Memory B cell (primary cell): Measurements from ENCODE around the gene PPM1L.

Experiments
- ATAC-seq: fragments of 150-1000 bp; cut with Tn5 transposase; 2 replicates; pipeline ENCODE4 v1.10.0; 2021; ENCODE audit warnings: low read depth, mild to moderate bottlenecking, moderate library complexity
- DNase-seq, 2 donors: peaks; one replicate each; pipeline ENCODE4 v3.0.0; 2022; ENCODE audit warnings: low spot score in 2 of 2
- H3K27ac Mint-ChIP-seq: one replicate; pipeline ENCODE4 v1.8.0; 2022; ENCODE audit warnings: mild to moderate bottlenecking, moderate library complexity, mixed read lengths
- H3K27me3 Mint-ChIP-seq: one replicate; pipeline ENCODE4 v1.8.0; 2022; ENCODE audit warnings: mixed read lengths
- H3K36me3 Mint-ChIP-seq: one replicate; pipeline ENCODE4 v1.8.0; 2022; ENCODE audit warnings: mild to moderate bottlenecking, mixed read lengths
- H3K4me1 Mint-ChIP-seq: one replicate; pipeline ENCODE4 v1.8.0; 2022; ENCODE audit warnings: mixed read lengths
- H3K4me3 Mint-ChIP-seq: one replicate; pipeline ENCODE4 v1.8.0; 2022; ENCODE audit warnings: mild to moderate bottlenecking, moderate library complexity, mixed read lengths
- H3K9me3 Mint-ChIP-seq: one replicate; pipeline ENCODE4 v1.8.0; 2022; ENCODE audit warnings: mixed read lengths

PPM1L gene

GRCh38 chr3:160924776-160925175 is 168.7 kb downstream of the PPM1L start:
- Mint-ChIP-seq H3K27ac (no peak overlapping the region), H3K27me3 (no peaks in the 10 kb centered on the region), H3K9me3 (no peaks in the 10 kb centered on the region), H3K4me3 (no peak overlapping the region), H3K36me3 (no peaks in the 10 kb centered on the region), H3K4me1 (peaks cover 1% of the 10 kb centered on the region)
- DNase-seq = no peak
- no peak for ATAC-seq

GRCh38 chr3:160927620-160928019 is 171.6 kb downstream of the PPM1L start:
- Mint-ChIP-seq H3K4me3 (no peak overlapping the region), H3K4me1 (peaks cover 3% of the 10 kb centered on the region), H3K27ac (no peak overlapping the region), H3K36me3 (no peaks in the 10 kb centered on the region), H3K9me3 (no peaks in the 10 kb centered on the region), H3K27me3 (no peaks in the 10 kb centered on the region)
- no peak for DNase-seq
- ATAC-seq = no peak

GRCh38 chr3:160928183-160928726 is 172.2 kb downstream of the PPM1L start:
- H3K27ac Mint-ChIP-seq = no peak overlapping the region
- H3K4me3 Mint-ChIP-seq = no peak overlapping the region
- H3K36me3 Mint-ChIP-seq = no peaks in the 10 kb centered on the region
- ATAC-seq (no peak), DNase-seq (no peak)
- no peaks in the 10 kb centered on the region for H3K9me3 Mint-ChIP-seq
- H3K4me1 Mint-ChIP-seq = peaks cover 3% of the 10 kb centered on the region
- H3K27me3 Mint-ChIP-seq = no peaks in the 10 kb centered on the region

GRCh38 chr3:160929595-160929994 is 173.6 kb downstream of the PPM1L start:
- no peaks in the 10 kb centered on the region for H3K27me3 Mint-ChIP-seq
- no peak for DNase-seq

GRCh38 chr3:160931474-160931873 is 175.4 kb downstream of the PPM1L start:
- no peak for DNase-seq
- H3K27ac Mint-ChIP-seq = no peak overlapping the region
- H3K27me3 Mint-ChIP-seq = peaks cover 2% of the 10 kb centered on the region
- ATAC-seq = no peak
- H3K4me1 Mint-ChIP-seq = peaks cover 5% of the 10 kb centered on the region
- H3K9me3 Mint-ChIP-seq = no peaks in the 10 kb centered on the region
- no peaks in the 10 kb centered on the region for H3K36me3 Mint-ChIP-seq
- H3K4me3 Mint-ChIP-seq = no peak overlapping the region

More at GRCh38 chr3:160929595-160929994, 173.6 kb downstream of the PPM1L start:
- Mint-ChIP-seq H3K36me3 (no peaks in the 10 kb centered on the region), H3K27ac (no peak overlapping the region), H3K4me1 (peaks cover 3% of the 10 kb centered on the region), H3K9me3 (no peaks in the 10 kb centered on the region), H3K4me3 (no peak overlapping the region)
- ATAC-seq = no peak

- Mint-ChIP-seq H3K4me3 (no peak overlapping the region), H3K27me3 (peaks cover 2% of the 10 kb centered on the region), H3K36me3 (peaks cover 3% of the 10 kb centered on the region), H3K4me1 (peaks cover 2% of the 10 kb centered on the region), H3K27ac (no peak overlapping the region), H3K9me3 (no peaks in the 10 kb centered on the region)
- DNase-seq (no peak), ATAC-seq (no peak)
Observed at GRCh38 chr3:160935413-160936095, 179.5 kb downstream of the PPM1L start.

- no peak overlapping the region for H3K4me3 Mint-ChIP-seq
- DNase-seq = peak; percentile 68 to 74
- H3K36me3 Mint-ChIP-seq = peaks cover 3% of the 10 kb centered on the region
- H3K4me1 Mint-ChIP-seq = no peaks in the 10 kb centered on the region
- H3K27me3 Mint-ChIP-seq = no peaks in the 10 kb centered on the region
- no peaks in the 10 kb centered on the region for H3K9me3 Mint-ChIP-seq
- ATAC-seq = peak; percentile 84
- H3K27ac Mint-ChIP-seq = no peak overlapping the region
Observed at GRCh38 chr3:160941885-160942494, 186.0 kb downstream of the PPM1L start.

GRCh38 chr3:160943996-160944395 is 188.0 kb downstream of the PPM1L start:
- no peak overlapping the region for H3K4me3 Mint-ChIP-seq
- no peak for ATAC-seq
- no peak for DNase-seq
- H3K27ac Mint-ChIP-seq = no peak overlapping the region
- no peaks in the 10 kb centered on the region for H3K27me3 Mint-ChIP-seq
- H3K4me1 Mint-ChIP-seq = no peaks in the 10 kb centered on the region
- no peaks in the 10 kb centered on the region for H3K9me3 Mint-ChIP-seq
- H3K36me3 Mint-ChIP-seq = peaks cover 3% of the 10 kb centered on the region

GRCh38 chr3:160945336-160945735 is 189.3 kb downstream of the PPM1L start:
- H3K27ac Mint-ChIP-seq = no peak overlapping the region
- no peaks in the 10 kb centered on the region for H3K9me3 Mint-ChIP-seq
- no peaks in the 10 kb centered on the region for H3K4me1 Mint-ChIP-seq
- H3K36me3 Mint-ChIP-seq = no peaks in the 10 kb centered on the region
- ATAC-seq (no peak), DNase-seq (no peak)
- H3K27me3 Mint-ChIP-seq = no peaks in the 10 kb centered on the region
- H3K4me3 Mint-ChIP-seq = no peak overlapping the region

- H3K27me3 Mint-ChIP-seq = no peaks in the 10 kb centered on the region
- H3K27ac Mint-ChIP-seq = no peak overlapping the region
- H3K4me3 Mint-ChIP-seq = no peak overlapping the region
- no peaks in the 10 kb centered on the region for H3K4me1 Mint-ChIP-seq
- no peak for DNase-seq
- H3K36me3 Mint-ChIP-seq = no peaks in the 10 kb centered on the region
- H3K9me3 Mint-ChIP-seq = no peaks in the 10 kb centered on the region
- no peak for ATAC-seq
Observed at GRCh38 chr3:160948273-160948672, 192.2 kb downstream of the PPM1L start.

GRCh38 chr3:160949460-160949859 is 193.4 kb downstream of the PPM1L start:
- Mint-ChIP-seq H3K4me3 (no peak overlapping the region), H3K27me3 (no peaks in the 10 kb centered on the region), H3K27ac (no peak overlapping the region), H3K4me1 (no peaks in the 10 kb centered on the region), H3K9me3 (no peaks in the 10 kb centered on the region), H3K36me3 (no peaks in the 10 kb centered on the region)
- DNase-seq = no peak
- no peak for ATAC-seq

- Mint-ChIP-seq H3K36me3 (no peaks in the 10 kb centered on the region), H3K4me3 (no peak overlapping the region), H3K4me1 (no peaks in the 10 kb centered on the region), H3K9me3 (no peaks in the 10 kb centered on the region), H3K27ac (no peak overlapping the region), H3K27me3 (no peaks in the 10 kb centered on the region)
- DNase-seq = no peak
- no peak for ATAC-seq
Observed at GRCh38 chr3:160950542-160950941, 194.5 kb downstream of the PPM1L start.

GRCh38 chr3:160950954-160951353 is 194.9 kb downstream of the PPM1L start:
- no peak for ATAC-seq
- Mint-ChIP-seq H3K4me1 (no peaks in the 10 kb centered on the region), H3K36me3 (no peaks in the 10 kb centered on the region), H3K4me3 (no peak overlapping the region), H3K9me3 (no peaks in the 10 kb centered on the region), H3K27me3 (no peaks in the 10 kb centered on the region), H3K27ac (no peak overlapping the region)
- DNase-seq = no peak

GRCh38 chr3:160951642-160952487 is 195.8 kb downstream of the PPM1L start:
- DNase-seq (no peak), ATAC-seq (no peak)
- Mint-ChIP-seq H3K27ac (no peak overlapping the region), H3K4me3 (no peak overlapping the region), H3K9me3 (no peaks in the 10 kb centered on the region), H3K36me3 (no peaks in the 10 kb centered on the region), H3K27me3 (no peaks in the 10 kb centered on the region), H3K4me1 (no peaks in the 10 kb centered on the region)
